GM18907 (cell line): ENCODE data around the gene RAB6C.
"Not testable (repeated sequence)": the region's sequence is repeated elsewhere in the genome, so short reads cannot be mapped to it uniquely, and the experiment has no call there.

ENCODE experiments used
- ATAC-seq: cut with Tn5 transposase; IDR thresholded peaks from one replicate; pipeline ENCODE4 v1.9.1; 2021; ENCODE audit warnings: mild to moderate bottlenecking, moderate library complexity; ENCODE audit not compliant: unreplicated experiment

RAB6C gene

DNA sequence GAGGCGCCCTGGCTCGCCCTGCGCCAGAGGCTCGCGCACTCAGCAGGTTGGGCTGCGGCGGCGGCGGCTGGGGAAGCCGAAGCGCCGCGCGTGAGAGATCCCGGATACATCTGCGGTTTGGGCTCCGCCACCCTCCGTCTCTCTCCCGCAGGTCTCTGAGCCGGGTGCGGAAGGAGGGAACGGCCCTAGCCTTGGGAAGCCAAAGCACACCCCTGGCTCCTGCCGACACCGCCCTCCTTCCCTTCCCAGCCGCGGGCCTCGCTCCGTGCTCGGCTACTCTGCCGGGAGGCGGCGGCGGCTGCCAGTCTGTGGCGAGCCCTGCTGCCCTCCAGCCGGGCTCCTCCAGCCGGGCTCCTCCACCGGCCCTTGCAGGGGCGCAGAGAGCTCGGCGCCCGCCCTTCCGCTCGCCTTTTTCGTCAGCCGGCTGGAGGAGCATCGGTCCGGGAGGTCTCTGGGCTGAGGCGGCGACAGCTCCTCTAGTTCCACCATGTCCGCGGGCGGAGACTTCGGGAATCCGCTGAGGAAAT lies at the start of gene RAB6C:
TSS of gene RAB6C (plus strand) at position 38 of the 527 bp plus-strand sequence. CDS start at position 488, 450 bp downstream.
- peak; percentile 49 for ATAC-seq

DNA sequence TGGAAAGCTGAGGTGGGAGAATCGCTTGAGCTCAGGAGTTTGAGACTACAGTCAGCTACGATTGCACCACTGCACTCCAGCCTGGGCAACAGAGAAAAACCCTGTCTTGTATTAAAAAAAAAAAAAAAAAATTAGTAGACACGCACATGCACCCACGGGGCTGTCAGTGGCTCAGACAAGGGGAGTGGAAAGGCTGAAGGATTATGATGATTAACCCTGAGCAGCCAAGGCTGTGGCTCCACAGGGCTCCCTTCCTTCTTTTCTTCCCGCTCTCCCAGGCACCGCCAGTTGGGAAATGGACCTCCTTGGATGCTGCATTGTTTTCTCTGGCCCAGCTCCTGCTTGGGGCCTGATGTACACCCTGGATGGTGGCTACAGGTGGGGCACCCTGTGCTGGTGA lies 49.0 kb upstream of the RAB6C start:
- no peak for ATAC-seq

DNA sequence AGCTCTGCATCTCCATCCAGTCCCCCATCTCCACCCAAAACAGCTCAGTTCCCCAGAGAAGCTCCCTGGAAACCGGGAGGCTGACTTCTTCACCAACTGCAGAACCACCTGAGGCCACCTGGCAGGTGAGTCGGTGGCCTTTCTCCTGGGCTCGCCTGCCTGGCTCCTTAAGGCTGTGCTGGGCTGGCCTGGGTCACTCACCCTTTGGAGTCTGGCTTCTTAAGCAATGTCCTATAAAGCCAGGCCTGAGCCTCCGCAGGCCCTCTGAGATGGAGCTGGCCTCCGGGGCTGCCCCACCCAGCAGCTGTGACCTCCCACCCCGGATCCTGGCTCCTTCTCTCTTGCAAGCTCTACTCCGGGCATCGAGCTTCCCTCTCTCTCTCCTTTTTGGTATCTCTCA lies 46.1 kb upstream of the RAB6C start:
- not testable (repeated sequence) for ATAC-seq

DNA sequence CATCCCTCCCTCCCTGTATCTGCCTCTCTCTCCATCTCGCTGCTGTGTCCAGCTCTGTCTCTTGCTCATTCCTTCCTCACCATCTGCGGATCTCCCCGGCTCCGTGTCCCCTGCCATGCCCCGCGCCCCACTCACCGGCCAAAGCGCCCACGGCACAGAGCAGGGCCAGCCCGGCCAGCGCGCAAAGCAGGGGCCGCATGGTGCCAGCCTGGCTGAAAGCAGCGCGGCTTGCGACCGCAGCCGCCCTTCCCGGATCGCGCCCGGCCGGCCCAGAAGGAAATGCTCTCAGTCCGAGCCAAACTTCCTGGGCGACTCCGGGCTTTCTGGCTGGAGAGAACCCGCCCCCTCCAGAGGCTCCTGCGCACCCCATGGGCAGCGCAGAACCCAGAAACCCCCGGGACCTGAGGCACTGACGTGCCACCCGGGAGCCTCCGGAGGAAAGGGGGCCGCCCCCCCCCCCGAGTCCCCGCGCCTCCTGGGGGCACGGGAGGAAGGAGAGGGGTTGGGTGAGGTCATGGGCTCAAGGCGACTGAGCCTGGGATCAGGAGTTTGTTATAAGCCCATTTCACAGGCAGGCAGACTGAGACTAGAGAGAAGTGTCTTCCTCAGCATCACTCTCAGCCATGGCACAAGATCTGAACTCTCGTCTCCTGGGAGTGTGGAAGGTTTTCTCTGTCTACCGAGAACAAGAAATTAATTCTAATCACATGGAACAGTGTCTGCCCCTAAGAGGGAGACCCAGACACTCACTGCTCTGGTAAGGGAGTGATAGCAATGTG lies 45.2 kb upstream of the RAB6C start:
- ATAC-seq: no peak

DNA sequence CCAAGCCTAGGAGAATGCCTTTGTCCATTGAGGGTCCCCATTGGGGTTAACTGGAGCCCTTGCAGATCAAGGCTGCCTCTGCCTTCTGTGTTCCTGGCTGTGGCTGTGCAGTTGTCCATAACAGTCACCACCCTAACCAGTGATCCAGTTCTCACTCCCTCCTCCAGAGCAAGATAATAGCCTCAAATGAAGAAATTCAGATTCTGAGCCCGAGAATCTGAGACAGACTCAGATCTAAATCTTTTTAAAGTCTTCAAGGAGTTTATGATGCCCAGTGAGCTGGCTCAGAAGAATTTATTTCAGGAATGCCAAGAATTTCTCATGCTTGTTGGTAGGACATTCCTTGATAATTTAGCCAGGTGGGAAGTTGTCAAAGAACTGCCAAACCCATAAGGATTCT lies 44.3 kb upstream of the RAB6C start:
- no peak for ATAC-seq

DNA sequence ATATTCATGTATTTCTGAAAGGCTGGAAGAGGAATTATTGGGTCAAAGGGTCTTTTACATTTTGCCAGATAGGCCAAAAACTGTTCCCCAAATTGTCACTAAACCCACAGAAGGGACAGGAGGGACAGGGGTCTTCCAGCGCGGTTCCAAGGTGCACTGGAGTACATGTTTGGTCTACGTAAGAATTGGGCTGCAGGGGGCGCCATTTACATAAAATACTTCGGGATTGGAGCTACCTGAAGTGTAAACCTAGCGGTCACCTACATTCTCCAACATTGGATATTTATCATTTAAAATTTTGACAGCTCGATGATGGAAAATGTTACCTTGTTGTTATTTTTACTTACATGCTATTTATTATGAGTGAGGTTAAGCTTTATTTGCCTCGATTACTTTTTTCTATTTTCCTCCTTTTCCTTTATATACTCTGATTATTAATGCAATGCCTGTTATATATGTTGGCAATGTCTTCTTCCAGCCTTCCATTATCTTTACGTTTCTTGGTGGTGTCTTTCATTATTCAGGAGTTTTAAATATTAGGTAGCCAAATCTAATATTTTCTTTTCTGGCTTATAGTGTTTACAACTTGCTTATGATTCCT lies 43.0 kb upstream of the RAB6C start:
- ATAC-seq: no peak

DNA sequence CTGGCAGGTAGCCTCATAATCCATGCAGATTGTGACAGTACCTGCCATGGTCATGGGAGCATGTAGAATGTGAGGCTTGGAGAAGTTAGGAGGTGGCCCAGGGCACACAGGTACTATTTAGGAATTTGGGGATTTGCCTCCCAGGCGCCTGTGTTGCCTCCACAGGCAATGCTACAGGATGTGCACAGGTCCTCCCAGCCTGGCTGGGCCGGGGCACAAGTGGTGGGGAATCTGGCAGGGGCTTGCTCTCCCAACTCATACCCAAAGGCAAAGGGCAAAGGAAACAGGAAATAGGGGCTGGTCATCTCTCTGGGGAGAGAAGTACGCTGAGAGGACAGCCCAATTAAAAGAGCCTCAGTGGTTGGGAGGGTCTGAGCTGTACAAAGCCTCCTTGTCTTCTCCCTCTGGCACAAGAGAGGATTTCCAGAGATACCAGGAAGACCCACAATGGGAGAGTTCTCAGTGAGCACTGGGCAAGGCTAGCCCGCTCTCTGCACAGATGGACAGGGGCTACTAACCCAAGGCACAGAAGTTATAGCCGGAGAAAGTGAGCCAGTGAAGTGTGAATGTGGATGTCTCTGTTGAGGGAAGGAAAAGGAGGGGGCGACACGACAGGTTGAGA lies 40.5 kb upstream of the RAB6C start:
- not testable (repeated sequence) for ATAC-seq

DNA sequence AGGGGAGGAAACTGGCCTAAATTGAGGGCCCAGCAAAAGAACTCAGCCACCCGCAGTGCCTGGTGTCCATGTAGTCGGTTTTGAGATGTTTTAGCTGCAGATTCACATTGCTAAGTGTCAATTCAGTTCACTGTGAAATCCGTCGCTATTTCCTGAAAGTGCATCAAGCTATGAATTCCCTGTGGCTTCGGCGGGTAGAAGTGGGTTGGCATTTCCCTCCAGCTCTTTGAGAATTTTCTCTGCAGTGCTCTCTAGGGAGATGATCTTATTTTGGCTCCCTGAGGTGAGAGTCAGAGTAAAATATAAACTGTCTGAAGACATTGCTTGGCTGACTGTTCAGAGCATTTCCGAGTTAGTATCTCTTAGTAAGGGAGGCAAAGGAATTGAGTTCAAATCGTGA lies 36.0 kb upstream of the RAB6C start:
- not testable (repeated sequence) for ATAC-seq

DNA sequence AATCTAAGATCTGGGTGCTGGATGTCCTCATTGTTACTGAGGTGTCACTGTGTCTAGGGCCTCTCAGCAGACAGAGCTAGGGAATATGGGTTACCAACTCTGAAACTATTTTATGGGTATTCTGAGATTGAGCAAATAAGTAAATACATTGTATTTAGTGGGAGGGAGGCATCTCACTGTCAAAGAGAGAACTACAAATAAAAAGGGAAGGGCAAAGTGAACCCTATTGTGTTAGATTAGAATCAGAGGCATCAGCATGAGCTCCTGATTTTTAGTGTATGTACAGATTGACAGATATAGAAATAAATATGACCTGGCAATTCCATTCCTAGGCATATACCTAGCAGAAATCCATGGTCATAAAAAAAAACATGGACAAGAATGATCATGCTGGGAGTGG lies 33.9 kb upstream of the RAB6C start:
- ATAC-seq: no peak

DNA sequence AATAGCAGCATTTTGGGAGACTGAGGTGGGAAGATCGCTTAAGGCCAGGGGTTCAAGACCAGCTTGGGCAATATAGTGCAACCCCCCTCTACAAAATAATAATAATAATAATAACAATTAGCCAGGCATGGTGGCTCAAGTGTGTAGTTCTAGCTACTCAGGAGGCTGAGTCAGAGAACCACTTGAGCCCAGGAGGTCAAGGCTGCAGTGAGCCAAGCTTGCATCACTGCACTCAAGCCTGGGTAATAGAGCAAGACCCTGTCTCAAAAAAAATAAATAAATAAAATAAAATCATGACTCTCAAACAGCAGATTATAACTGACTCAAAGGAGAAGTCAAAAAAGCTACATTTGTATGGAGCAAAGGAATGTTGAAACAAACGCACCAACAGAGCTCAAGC lies 31.8 kb upstream of the RAB6C start:
- ATAC-seq: not testable (repeated sequence)

DNA sequence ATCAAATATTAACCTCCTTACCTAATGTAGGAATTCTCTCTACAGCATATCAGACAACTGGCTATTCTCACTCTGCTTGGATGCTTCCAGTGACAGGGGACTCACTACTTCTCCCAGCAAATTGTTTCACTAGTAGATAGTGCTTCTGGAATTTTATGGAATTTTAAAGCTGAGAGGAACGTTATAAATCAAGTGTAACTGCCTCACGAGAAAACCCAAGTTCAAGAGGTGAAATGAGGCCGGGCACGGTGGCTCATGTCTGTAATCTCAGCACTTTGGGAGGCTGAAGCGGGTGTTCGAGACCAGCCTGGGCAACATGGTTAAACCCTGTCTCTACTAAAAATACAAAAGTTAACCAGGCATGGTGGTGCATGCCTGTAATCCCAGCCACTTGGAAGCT lies 23.3 kb upstream of the RAB6C start:
- not testable (repeated sequence) for ATAC-seq

DNA sequence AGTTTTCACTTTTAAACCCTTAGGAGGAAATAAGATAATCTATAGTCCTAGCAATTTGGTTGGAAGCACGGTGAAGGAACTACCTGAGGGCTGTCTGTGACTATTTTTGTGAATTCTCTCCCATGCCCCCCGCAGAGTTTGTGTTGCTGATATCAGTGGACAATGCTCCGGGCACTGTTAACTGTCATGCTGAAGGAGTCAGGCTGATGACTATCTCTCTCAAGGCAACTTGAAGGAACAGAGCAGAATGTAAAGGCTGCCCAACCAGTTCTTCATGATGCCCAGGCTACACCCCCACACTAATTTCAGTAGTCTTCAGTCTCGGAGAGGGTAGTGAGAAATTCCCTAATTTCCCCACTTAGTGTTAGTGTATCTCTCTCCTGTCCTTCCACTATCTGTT lies 21.6 kb upstream of the RAB6C start:
- ATAC-seq: no peak

DNA sequence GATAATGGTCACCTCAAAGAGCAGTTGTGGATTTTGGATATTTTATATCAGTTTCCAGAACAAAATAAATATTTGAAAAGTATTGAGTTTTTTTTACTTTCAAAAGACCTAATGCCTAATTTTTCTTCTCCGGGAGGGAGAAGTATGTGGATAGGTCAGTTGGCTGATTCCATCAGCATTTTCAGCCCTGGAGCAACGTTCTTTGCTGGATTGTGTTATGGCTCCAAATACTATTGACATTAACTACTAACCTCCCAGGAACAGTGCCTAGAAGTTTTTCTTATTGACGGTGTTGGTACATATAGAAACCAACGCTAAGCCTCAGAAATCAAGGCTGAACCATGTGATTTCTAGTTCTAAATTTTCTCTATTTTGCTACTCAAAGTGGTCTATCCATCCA lies 20.7 kb upstream of the RAB6C start:
- ATAC-seq: not testable (repeated sequence)

DNA sequence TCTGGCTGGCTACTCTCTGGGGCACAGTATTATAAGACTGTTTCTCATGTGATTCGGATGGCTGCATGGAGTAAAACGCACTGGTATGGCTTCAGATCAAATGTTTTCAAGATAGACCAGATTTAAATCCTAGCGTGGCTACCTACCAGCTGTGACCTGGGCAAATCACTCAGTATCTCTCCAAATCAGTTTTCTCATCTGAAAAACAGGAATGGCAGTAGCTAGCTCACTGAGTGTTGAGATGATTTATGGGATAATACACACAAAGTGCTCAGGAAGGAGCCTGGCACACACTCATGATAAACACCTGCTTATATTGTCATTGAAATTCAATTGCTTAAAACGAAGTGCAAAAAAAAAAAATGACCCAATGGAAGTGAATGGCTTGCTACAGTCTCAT lies 10.9 kb upstream of the RAB6C start:
- not testable (repeated sequence) for ATAC-seq

DNA sequence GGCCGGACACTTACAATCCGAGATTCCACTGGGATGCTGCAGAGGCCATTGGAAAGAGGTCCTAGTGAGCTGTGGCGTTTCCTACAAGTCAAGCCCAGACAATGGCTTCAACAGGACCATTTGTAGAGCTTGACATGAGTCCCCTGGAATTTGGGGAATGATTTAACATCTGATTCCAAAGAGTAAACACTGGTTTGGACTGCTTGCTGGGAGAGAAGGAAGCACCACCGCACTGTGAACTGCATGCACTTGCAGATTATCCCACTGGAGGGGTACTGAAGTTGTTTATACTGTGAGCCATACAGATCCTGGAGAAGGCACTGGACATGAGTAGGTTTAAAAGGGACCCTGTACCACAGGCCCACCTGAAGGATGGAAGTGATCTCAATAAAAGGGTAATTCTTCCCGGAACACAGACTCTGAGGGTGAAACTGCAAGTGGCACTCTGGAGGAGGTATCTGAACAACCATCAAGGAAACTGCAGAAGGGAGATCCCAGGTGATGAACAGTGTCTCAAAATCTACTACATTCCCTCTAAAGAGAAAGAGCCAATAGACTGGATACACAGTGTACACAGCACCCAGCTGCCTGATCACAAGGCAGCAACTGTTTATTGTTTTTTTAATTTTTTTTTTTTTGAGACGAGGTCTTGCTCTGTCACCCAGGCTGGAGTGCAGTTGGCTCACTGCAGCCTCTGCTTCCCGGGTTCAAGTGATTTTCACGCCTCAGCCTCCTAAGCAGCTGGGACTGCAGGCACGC lies 4.3 kb upstream of the RAB6C start:
- no peak for ATAC-seq

DNA sequence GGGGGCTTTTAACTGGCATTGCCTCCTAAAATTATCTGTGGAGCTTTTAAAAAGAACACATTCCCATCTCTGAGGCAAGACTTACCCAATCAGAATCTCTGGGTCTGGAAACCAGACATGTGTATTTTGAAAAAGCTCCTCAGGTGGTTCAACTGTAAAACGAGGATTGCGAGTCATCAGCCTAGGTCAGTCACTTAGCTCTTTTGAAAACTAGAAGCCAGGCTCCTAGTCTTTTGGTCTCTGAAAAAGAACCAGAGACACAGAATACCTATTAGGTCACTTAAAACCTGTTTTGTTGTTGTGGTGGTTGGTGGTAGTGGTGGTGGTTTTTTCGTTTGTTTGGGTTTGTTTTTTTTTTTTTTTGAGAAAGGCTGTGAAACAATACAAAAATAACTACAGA lies 2.5 kb upstream of the RAB6C start:
- not testable (repeated sequence) for ATAC-seq

DNA sequence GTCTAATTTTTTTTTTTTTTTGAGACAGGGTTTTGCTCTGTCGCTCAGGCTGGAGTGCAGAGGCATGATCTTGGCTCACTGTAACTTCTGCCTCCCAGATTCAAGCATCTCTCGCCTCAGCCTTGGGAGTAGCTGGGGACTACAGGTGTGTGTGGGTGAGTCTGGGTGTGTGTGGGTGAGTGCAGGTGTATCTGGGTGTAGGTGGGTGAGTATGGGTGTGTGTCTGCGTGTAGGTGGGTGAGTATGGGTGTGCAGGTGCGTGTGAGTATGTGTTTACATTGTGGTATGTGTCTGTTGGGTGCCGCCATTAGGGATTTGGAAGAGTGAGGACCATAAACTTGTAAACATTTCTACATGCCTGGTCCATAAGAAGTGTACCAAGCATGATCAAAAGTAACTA lies 1.5 kb upstream of the RAB6C start:
- no peak for ATAC-seq

DNA sequence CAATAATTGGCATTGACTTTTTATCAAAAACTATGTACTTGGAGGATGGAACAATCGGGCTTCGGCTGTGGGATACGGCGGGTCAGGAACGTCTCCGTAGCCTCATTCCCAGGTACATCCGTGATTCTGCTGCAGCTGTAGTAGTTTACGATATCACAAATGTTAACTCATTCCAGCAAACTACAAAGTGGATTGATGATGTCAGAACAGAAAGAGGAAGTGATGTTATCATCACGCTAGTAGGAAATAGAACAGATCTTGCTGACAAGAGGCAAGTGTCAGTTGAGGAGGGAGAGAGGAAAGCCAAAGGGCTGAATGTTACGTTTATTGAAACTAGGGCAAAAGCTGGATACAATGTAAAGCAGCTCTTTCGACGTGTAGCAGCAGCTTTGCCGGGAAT lies 780 bp downstream of the RAB6C start:
- peak; percentile 65 for ATAC-seq

DNA sequence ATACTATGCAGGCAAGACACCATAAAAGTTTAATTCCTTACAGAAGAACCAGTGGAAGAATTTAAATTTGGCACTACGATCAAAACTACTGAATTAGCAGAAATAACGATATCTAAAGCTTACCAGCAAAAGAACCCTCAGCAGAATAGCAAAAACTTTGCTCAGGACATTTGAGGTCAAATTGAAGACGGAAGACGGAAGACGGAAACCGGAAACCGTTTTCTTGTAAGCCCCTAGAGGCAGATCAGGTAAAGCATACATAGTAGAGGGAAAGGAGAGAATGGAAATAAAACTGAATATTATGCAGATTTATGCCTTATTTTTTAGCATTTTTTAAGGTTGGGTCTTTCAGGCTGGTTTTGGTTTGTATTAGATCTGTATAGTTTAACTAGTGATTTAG lies 2.2 kb downstream of the RAB6C start:
- ATAC-seq: not testable (repeated sequence)

DNA sequence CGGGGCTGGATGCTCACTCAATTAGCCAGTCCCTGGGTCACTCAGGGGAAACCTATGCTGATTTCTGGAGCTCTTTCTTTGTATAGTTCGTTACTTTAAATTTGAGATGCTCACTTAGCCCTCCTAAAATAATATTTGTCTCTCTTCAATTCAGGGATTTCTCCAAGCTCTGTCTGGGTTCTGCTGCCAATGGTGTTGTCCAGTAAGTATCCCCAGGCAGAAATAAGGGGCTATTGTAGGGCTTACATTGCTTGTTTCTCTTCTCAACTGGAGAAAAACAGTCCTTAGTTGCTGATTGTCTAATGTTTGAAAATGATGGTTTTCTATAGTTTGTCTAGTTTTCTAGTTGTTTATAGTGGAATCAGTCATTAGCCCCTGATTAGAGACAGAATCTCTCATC lies 5.0 kb downstream of the RAB6C start:
- ATAC-seq: no peak

DNA sequence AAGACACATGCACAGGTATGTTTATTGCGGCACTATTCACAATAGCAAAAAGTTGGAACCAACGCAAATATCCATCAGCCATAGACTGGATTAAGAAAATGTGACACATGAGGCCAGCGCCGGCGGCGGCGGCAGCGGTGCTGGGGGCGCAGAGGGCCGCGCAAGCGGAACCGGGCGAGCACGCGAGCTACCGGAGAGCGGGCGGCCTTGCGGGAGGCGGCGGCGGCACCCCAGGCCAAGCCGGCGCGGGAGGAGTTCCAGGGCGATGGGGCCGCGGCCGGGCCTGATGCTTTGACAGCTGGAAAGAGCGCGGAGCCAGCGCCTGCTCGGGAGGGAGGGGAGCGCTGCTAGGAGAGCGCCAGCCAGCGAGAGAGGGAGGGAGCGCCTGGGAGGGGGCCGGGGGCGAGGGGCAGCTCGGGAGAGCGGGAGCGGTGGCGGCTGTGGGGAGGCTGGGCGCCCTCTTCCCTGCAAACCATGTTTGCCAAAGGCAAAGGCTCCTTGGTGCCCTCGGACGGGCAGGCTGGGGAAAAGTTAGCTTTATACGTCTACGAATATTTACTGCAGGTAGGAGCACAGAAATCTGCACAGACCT lies 13.0 kb downstream of the RAB6C start:
- ATAC-seq: not testable (repeated sequence)
